ENCODE data around the gene RNF149. TPM values are rescaled to one million over a fixed set of nuclear protein-coding genes. Genes with fewer than 3 reads are reported as not detected.

Gene RNF149
- total RNA-seq, 1 experiment from 2014 or later = 40.2 TPM

DNA sequence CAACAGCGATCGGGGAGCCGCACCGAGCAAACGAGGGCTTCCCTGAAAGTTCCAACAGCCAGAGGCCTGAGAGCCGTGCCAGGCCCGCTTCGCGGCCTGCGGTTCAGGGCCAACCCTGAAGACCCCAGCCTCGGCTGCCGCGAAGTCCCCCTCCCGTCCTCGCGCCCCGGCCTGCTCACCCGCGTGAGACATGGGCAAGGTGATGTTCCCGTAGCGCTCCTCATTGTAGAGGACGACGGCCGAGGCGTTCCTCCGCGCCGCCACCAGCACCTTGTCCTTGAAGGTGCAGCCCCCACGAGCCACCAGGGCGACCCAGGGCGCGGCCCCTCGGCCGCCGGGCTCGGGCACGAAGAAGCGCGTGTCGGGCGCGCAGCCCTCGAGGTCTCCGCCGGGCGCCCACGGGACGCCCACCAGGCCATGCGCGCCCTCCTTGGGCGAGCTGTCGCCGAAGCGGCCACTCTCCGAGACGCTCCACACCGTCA, 510 bp downstream of the RNF149 start:
- Histone ChIP-seq H3K79me2 (ENCODE audit: insufficient read depth, low read length) (peaks cover 54% of the 10 kb centered on the region), H3K9me3 (ENCODE audit: control insufficient read depth in 1 of 2, insufficient read depth in 1 of 2, low read depth in 1 of 2, low read length in 2 of 2) (no peaks in the 10 kb centered on the region), H4K20me1 (ENCODE audit: insufficient read depth) (peaks cover 3% of the 10 kb centered on the region; the same call in 1 of the 2 replicates), H3K36me3 (ENCODE audit: control insufficient read depth in 1 of 2, insufficient read depth in 2 of 2, low read length in 2 of 2) (peaks cover 0 to 3% of the 10 kb centered on the region in 2 experiments; a peak in 1 of 4 replicates), H3K4me3 (replicated peaks in 1 of 2; ENCODE audit: low read depth in 1 of 2, low read length in 2 of 2) (peak overlapping the region; percentile 72 to 86), H3K9me2 (ENCODE audit: insufficient read depth) (no peaks in the 10 kb centered on the region), H2AFZ (ENCODE audit: low read depth, low read length, poor library complexity, severe bottlenecking) (no peak overlapping the region), H3K27ac (ENCODE audit: low read depth, low read length) (peak overlapping the region; percentile 75; the same call in 1 of the 2 replicates), H3K4me2 (ENCODE audit: low read length) (peak overlapping the region; percentile 84), H3K4me1 (ENCODE audit: control insufficient read depth in 1 of 2, insufficient read depth in 2 of 2, low read length in 2 of 2) (peaks cover 16 to 43% of the 10 kb centered on the region in 2 experiments), H3K9ac (ENCODE audit: low read length) (peak overlapping the region; percentile 89), H3K27me3 (ENCODE audit: insufficient read depth, low read length) (no peaks in the 10 kb centered on the region)
- ChIA-PET RAD21 (ENCODE audit: low non-redundant PET in 1 of 2, low total read pairs in 2 of 2, uncharacterized antibody in 2 of 2, unreplicated experiment in 2 of 2) (no interaction called here), CTCF (interaction anchor here (1.2 to 2.6 kb wide), 2 partner anchors 34 to 79 kb away, joined by 4 to 12 read pairs; partner anchors contain the start of gene CREG2), POLR2A (interaction anchor here (0.8 to 1.5 kb wide), 4 partner anchors 8 to 26 kb away, joined by 3 to 9 read pairs (median 4); no protein-coding TSS in a partner anchor)
- TF ChIP-seq EGR1 (IDR thresholded peaks at IDR 0.05; ENCODE audit: low read depth) (no peak), ZFX (IDR thresholded peaks at IDR 0.05) (no peak), SP1 (IDR thresholded peaks at IDR 0.05; ENCODE audit: low read depth) (no peak), CEBPB (IDR thresholded peaks at IDR 0.05; ENCODE audit: low read depth) (no peak), ATF3 (IDR thresholded peaks at IDR 0.05) (no peak), SRF (IDR thresholded peaks at IDR 0.05; ENCODE audit: low read depth) (no peak), REST (IDR thresholded peaks at IDR 0.05; ENCODE audit: low read depth) (no peak), JUND (IDR thresholded peaks at IDR 0.05) (no peak), ELF1 (IDR thresholded peaks at IDR 0.05; ENCODE audit: borderline replicate concordance, low read depth) (no peak), FOSL1 (IDR thresholded peaks at IDR 0.05; ENCODE audit: low read depth) (no peak), CBX3 (IDR thresholded peaks at IDR 0.05; ENCODE audit: low read depth) (no peak), YY1 (IDR thresholded peaks at IDR 0.05; ENCODE audit: extremely low read depth, insufficient replicate concordance, low read depth, low read length) (no peak), ZNF274 (IDR thresholded peaks at IDR 0.05; ENCODE audit: low read depth, low read length) (no peak)
- TF ChIP-seq, protein P1, sequence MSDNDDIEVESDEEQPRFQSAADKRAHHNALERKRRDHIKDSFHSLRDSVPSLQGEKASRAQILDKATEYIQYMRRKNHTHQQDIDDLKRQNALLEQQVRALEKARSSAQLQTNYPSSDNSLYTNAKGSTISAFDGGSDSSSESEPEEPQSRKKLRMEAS (IDR thresholded peaks at IDR 0.05) = no peak
- TF ChIP-seq, protein P2, sequence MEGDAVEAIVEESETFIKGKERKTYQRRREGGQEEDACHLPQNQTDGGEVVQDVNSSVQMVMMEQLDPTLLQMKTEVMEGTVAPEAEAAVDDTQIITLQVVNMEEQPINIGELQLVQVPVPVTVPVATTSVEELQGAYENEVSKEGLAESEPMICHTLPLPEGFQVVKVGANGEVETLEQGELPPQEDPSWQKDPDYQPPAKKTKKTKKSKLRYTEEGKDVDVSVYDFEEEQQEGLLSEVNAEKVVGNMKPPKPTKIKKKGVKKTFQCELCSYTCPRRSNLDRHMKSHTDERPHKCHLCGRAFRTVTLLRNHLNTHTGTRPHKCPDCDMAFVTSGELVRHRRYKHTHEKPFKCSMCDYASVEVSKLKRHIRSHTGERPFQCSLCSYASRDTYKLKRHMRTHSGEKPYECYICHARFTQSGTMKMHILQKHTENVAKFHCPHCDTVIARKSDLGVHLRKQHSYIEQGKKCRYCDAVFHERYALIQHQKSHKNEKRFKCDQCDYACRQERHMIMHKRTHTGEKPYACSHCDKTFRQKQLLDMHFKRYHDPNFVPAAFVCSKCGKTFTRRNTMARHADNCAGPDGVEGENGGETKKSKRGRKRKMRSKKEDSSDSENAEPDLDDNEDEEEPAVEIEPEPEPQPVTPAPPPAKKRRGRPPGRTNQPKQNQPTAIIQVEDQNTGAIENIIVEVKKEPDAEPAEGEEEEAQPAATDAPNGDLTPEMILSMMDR (IDR thresholded peaks at IDR 0.05 in 2 of 3, conservative IDR thresholded peaks at IDR 0.05 in 1 of 3; ENCODE audit: borderline replicate concordance in 1 of 3, insufficient read depth in 1 of 3, low read depth in 2 of 3, low read length in 2 of 3) = no peak
- TF ChIP-seq, protein P3, sequence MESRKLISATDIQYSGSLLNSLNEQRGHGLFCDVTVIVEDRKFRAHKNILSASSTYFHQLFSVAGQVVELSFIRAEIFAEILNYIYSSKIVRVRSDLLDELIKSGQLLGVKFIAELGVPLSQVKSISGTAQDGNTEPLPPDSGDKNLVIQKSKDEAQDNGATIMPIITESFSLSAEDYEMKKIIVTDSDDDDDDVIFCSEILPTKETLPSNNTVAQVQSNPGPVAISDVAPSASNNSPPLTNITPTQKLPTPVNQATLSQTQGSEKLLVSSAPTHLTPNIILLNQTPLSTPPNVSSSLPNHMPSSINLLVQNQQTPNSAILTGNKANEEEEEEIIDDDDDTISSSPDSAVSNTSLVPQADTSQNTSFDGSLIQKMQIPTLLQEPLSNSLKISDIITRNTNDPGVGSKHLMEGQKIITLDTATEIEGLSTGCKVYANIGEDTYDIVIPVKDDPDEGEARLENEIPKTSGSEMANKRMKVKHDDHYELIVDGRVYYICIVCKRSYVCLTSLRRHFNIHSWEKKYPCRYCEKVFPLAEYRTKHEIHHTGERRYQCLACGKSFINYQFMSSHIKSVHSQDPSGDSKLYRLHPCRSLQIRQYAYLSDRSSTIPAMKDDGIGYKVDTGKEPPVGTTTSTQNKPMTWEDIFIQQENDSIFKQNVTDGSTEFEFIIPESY (IDR thresholded peaks at IDR 0.05; ENCODE audit: extremely low read depth, insufficient replicate concordance, low read length) = no peak
- intact Hi-C loops (cut with micrococcal nuclease) = no loop called here
- DNase-seq (ENCODE audit: low read depth, low spot score) = no peak
- BruUV-seq (replicated peaks) = no TSS peak
- peak; percentile 44; the same call in 1 of the 2 replicates for ATAC-seq

All from HCT116 (cell line).